H1 (cell line): ENCODE measurements around the gene MED16.

Source experiments
- CEBPB ChIP-seq: IDR thresholded peaks from 2 replicates; pipeline ENCODE4 v1.6.1; 2012; ENCODE audit warnings: low read depth, low read length
- CHD2 ChIP-seq: IDR thresholded peaks from 2 replicates; pipeline ENCODE4 v1.6.1; 2012; ENCODE audit warnings: low read length, improper control_type of control experiment
- EGR1 ChIP-seq: IDR thresholded peaks from 2 replicates; pipeline ENCODE4 v1.6.1; 2011; ENCODE audit warnings: low read depth, low read length, borderline replicate concordance
- EZH2 ChIP-seq: fragments of 200-600 bp; sonication (generic); IDR thresholded peaks from 2 replicates; pipeline ENCODE4 v1.7.1; 2012; ENCODE audit warnings: low read depth, mild to moderate bottlenecking, moderate library complexity, low read length, inconsistent platforms; ENCODE audit not compliant: severe bottlenecking
- GABPA ChIP-seq: IDR thresholded peaks from 2 replicates; pipeline ENCODE4 v1.6.1; 2011; ENCODE audit warnings: mild to moderate bottlenecking, low read length, moderate library complexity, borderline replicate concordance; ENCODE audit not compliant: insufficient read depth
- JUND ChIP-seq: IDR thresholded peaks from 2 replicates; pipeline ENCODE4 v1.6.1; 2011; ENCODE audit warnings: mild to moderate bottlenecking, improper control_type of control experiment, low read length
- PHF8 ChIP-seq: fragments of 200-600 bp; sonication (generic); conservative IDR thresholded peaks from 2 replicates; pipeline ENCODE4 v1.7.1; 2012; ENCODE audit warnings: low read depth, mild to moderate bottlenecking, inconsistent platforms, low read length, moderate library complexity
- POLR2A ChIP-seq, 2 experiments: IDR thresholded peaks; 1 replicate in 1 of 2; 2 replicates in 1 of 2; pipeline ENCODE4 v1.6.1; 2011; ENCODE audit warnings: low read depth in 2 of 2, low read length in 2 of 2, mild to moderate bottlenecking in 2 of 2; ENCODE audit errors: control extremely low read depth in 1 of 2
- POLR2AphosphoS5 ChIP-seq: IDR thresholded peaks from 2 replicates; pipeline ENCODE4 v1.6.1; 2011; ENCODE audit warnings: low read depth, low read length
- RBBP5 ChIP-seq: IDR thresholded peaks from 2 replicates; pipeline ENCODE4 v1.7.1; 2012; ENCODE audit warnings: low read depth, mild to moderate bottlenecking, inconsistent platforms, low read length, moderate library complexity, borderline replicate concordance
- SP2 ChIP-seq: IDR thresholded peaks from 2 replicates; pipeline ENCODE4 v1.6.1; 2012; ENCODE audit warnings: mild to moderate bottlenecking, low read length, inconsistent platforms
- TAF1 ChIP-seq: IDR thresholded peaks from 2 replicates; pipeline ENCODE4 v1.6.1; 2011; ENCODE audit warnings: mild to moderate bottlenecking, low read depth, low read length
- ZNF274 ChIP-seq: IDR thresholded peaks from 2 replicates; pipeline ENCODE4 v1.7.0; 2012; ENCODE audit warnings: low read length, borderline replicate concordance; ENCODE audit errors: extremely low read depth
- TF ChIP-seq, protein P1 (sequence below), 3 experiments: IDR thresholded peaks; 1 replicate in 2 of 3; 2 replicates in 1 of 3; pipeline versions ENCODE4 v1.5.1 to v1.6.1; 2011; ENCODE audit warnings: low read length in 3 of 3, mild to moderate bottlenecking in 3 of 3, inconsistent platforms in 2 of 3, low read depth in 1 of 3, moderate library complexity in 1 of 3; ENCODE audit not compliant: insufficient read depth in 1 of 3; ENCODE audit errors: control extremely low read depth in 1 of 3

GRCh38 chr19:862581-863314, 30.2 kb downstream of the MED16 start:
- TF ChIP-seq, protein P1, sequence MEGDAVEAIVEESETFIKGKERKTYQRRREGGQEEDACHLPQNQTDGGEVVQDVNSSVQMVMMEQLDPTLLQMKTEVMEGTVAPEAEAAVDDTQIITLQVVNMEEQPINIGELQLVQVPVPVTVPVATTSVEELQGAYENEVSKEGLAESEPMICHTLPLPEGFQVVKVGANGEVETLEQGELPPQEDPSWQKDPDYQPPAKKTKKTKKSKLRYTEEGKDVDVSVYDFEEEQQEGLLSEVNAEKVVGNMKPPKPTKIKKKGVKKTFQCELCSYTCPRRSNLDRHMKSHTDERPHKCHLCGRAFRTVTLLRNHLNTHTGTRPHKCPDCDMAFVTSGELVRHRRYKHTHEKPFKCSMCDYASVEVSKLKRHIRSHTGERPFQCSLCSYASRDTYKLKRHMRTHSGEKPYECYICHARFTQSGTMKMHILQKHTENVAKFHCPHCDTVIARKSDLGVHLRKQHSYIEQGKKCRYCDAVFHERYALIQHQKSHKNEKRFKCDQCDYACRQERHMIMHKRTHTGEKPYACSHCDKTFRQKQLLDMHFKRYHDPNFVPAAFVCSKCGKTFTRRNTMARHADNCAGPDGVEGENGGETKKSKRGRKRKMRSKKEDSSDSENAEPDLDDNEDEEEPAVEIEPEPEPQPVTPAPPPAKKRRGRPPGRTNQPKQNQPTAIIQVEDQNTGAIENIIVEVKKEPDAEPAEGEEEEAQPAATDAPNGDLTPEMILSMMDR (IDR thresholded peaks at IDR 0.05; ENCODE audit: control extremely low read depth in 1 of 3, insufficient read depth in 1 of 3, low read depth in 1 of 3, low read length in 3 of 3), result no peak
- TF ChIP-seq ZNF274 (no peak), EZH2 (no peak), POLR2A (IDR thresholded peaks at IDR 0.05; ENCODE audit: control extremely low read depth in 1 of 2, low read depth in 2 of 2, low read length in 2 of 2) (no peak), GABPA (no peak), CEBPB (no peak), CHD2 (no peak), POLR2AphosphoS5 (no peak), SP2 (no peak), JUND (no peak), EGR1 (peak; percentile 87), PHF8 (no peak), TAF1 (no peak), RBBP5 (no peak)
